Lung (tissue), 12 donors: ENCODE data around the gene BICDL1. TPM values are rescaled to one million over a fixed set of nuclear protein-coding genes. Genes with fewer than 3 reads are reported as not detected.

Experiments used
- ATAC-seq: fragments of 200-7000 bp; cut with Tn5 transposase; one replicate; pipeline ENCODE4 v1.9.1; 2020; ENCODE audit warnings: moderate number of reproducible peaks; ENCODE audit not compliant: insufficient read depth, low FRiP score
- DNase-seq, 3 donors: peaks; one replicate each; pipeline ENCODE4 v3.0.0-alpha.2; 2013 to 2017
- H3K27ac ChIP-seq, 2 donors: one replicate each; pipeline ENCODE4 v1.5.1; 2013; ENCODE audit warnings: mild to moderate bottlenecking in 2 of 2, moderate library complexity in 2 of 2, control low read depth in 1 of 2, inconsistent platforms in 1 of 2, low read depth in 1 of 2, low read length in 1 of 2
- H3K27me3 ChIP-seq, 3 donors: one replicate each; pipeline ENCODE4 v1.5.1; 2013; ENCODE audit warnings: low read length in 2 of 3; ENCODE audit not compliant: control insufficient read depth in 3 of 3, insufficient read depth in 3 of 3
- H3K36me3 ChIP-seq, 4 donors: one replicate each; pipeline ENCODE4 v1.5.1; 2013; ENCODE audit warnings: low read length in 4 of 4, mild to moderate bottlenecking in 1 of 4, moderate library complexity in 1 of 4; ENCODE audit not compliant: control insufficient read depth in 4 of 4, insufficient read depth in 4 of 4
- H3K4me1 ChIP-seq, 5 donors: one replicate each; pipeline ENCODE4 v1.5.1; 2013; ENCODE audit warnings: low read length in 5 of 5, mild to moderate bottlenecking in 2 of 5, moderate library complexity in 1 of 5; ENCODE audit not compliant: control insufficient read depth in 5 of 5, insufficient read depth in 5 of 5
- H3K4me3 ChIP-seq: one replicate; pipeline ENCODE4 v1.5.1; 2013; ENCODE audit warnings: mild to moderate bottlenecking, control low read depth, moderate library complexity
- H3K9ac ChIP-seq, 2 donors: one replicate each; pipeline ENCODE4 v1.5.1; 2013; ENCODE audit warnings: low read length in 2 of 2, control low read depth in 1 of 2; ENCODE audit not compliant: insufficient read depth in 1 of 2
- H3K9me3 ChIP-seq, 4 donors: one replicate each; pipeline ENCODE4 v1.5.1; 2013; ENCODE audit warnings: low read length in 3 of 4, mild to moderate bottlenecking in 1 of 4, moderate library complexity in 1 of 4; ENCODE audit not compliant: control insufficient read depth in 4 of 4, insufficient read depth in 3 of 4
- WGBS, 2 donors: extraction: QIAGEN DNeasy Blood & Tissue Kit; methylation state at CpG; one replicate each; pipeline ENCODE4 v1.1.7; 2013; 5-methylcytosine and 5-hydroxymethylcytosine counted together
- polyA plus RNA-seq, 2 donors: library from polyadenylated mRNA; stranded (reverse); fragments of 200-250 nt; gene quantifications; one replicate each; pipeline ENCODE4 v1.2.1, GENCODE V29; 2013
- total RNA-seq, 2 donors: library from RNA; depleted of rRNA in 1 of 2; stranded (reverse); fragments of >200 nt in 1 of 2; gene quantifications; one replicate each; pipeline ENCODE4 v1.2.1, GENCODE V29; 2014 to 2021
- TF ChIP-seq, protein P1 (sequence below): IDR thresholded peaks from 2 replicates; pipeline ENCODE4 v1.5.1; 2012; ENCODE audit warnings: mild to moderate bottlenecking; ENCODE audit errors: control extremely low read depth, extremely low read depth
- donor health status: control.
- donor health status: control.
- donor health status: Bipolar disorder and iron deficiency.
- donor health status: healthy.
- donor health status: DM: yes; HTN: yes; CAD: no.

BICDL1 gene
- total and polyA plus RNA-seq, 4 donors = 5.2 to 23.7 (median 13.7) TPM

DNA sequence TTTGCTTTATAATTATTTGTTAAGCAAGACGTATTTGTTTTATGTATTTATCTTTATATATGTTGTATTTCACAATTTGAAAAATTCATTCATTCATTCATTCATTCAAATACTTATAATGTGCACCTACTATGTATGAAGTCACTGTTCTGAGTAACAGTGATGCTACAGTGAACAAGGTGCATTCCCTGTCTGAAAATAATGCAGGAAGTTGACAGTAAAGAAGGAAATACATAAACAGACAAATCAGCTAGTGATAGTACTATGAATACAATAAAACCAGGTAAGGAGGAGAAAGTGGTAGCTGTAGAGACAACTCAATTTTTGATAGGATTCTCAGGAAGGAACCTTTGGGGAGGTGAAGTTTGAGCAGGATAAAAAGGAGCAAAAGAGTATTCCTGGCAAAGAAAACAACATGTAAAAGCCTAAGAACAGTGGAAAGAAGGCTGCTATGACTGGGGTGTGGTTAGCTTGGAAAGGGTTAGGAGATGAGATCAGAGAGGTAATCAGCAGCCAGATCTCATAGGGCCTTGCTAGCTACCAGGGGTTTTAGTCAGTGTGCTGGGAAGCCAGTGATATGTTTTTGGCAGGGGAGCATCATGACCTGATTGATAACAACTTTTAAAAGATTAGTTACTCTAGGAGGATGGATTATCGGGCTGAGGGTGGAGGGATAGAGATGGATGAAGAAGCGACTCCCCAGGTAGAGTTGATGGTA lies 17.4 kb downstream of the BICDL1 start:
- no peak overlapping the region for H3K9ac ChIP-seq
- H3K27ac ChIP-seq = no peak overlapping the region
- 89 to 91% methylated on average over 3 of the region's 3 CpGs for WGBS, 2 donors
- H3K4me1 ChIP-seq = no peaks in the 10 kb centered on the region
- TF ChIP-seq, protein P1, sequence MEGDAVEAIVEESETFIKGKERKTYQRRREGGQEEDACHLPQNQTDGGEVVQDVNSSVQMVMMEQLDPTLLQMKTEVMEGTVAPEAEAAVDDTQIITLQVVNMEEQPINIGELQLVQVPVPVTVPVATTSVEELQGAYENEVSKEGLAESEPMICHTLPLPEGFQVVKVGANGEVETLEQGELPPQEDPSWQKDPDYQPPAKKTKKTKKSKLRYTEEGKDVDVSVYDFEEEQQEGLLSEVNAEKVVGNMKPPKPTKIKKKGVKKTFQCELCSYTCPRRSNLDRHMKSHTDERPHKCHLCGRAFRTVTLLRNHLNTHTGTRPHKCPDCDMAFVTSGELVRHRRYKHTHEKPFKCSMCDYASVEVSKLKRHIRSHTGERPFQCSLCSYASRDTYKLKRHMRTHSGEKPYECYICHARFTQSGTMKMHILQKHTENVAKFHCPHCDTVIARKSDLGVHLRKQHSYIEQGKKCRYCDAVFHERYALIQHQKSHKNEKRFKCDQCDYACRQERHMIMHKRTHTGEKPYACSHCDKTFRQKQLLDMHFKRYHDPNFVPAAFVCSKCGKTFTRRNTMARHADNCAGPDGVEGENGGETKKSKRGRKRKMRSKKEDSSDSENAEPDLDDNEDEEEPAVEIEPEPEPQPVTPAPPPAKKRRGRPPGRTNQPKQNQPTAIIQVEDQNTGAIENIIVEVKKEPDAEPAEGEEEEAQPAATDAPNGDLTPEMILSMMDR = no peak
- no peaks in the 10 kb centered on the region for H3K27me3 ChIP-seq
- ATAC-seq (no peak), DNase-seq (no peak)
- H3K36me3 ChIP-seq = no peaks in the 10 kb centered on the region
- no peak overlapping the region for H3K4me3 ChIP-seq
- H3K9me3 ChIP-seq = no peaks in the 10 kb centered on the region

DNA sequence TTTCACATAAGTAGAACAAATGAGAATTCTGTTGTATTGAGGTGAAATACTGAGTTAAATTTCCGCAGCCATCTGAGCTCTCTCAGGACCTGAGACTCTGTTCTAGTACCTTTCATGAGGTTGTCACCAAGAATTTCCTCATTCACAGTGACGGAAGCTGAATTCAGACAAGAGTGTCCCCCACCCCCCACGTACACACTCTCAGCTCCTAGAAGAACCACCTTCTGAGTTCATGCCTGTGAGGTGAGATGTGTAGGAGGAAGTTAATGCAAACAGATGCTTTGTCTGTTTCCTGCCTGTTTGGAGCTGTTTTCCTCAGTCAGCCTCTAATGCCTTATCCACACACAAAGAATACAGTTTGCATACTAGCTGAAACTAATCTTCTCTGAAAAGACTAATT lies 18.2 kb downstream of the BICDL1 start:
- H3K9me3 ChIP-seq = no peaks in the 10 kb centered on the region
- H3K4me1 ChIP-seq = no peaks in the 10 kb centered on the region
- H3K4me3 ChIP-seq = no peak overlapping the region
- H3K9ac ChIP-seq = no peak overlapping the region
- DNase-seq (peak in 2 of 3 donors; percentile 2 to 13), ATAC-seq (no peak)
- no peaks in the 10 kb centered on the region for H3K36me3 ChIP-seq
- H3K27ac ChIP-seq = no peak overlapping the region
- no peaks in the 10 kb centered on the region for H3K27me3 ChIP-seq
- TF ChIP-seq, protein P1 = no peak
- 19 to 34% methylated on average over 3 of the region's 3 CpGs for WGBS, 2 donors

DNA sequence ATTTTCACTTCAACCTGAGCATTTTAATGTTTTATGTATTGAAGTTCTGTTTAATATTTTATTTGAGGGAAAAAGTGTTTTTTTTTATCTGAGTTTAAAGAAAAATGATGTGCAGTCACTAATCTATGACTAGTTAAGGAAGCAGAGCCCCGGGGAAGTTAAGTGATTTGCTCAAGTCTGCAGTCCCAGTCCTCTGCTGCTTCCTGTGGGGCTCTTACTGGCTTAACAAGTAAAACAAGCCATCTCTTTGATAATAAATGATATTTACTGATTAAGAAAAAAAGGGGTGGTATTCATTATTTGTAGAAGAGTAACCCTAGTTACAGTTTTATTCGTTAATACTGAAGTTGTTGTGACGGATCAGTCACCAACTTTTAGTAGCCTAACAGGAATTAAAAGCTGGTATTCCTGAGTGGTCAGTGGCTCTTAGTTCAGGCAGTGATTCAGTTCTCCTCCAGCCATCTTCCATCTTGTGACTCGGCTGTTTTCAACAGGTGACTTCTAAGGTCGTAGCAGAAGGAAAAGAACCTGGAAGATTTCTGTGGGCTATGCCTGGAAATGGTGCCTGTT lies 21.7 kb downstream of the BICDL1 start:
- Histone ChIP-seq H3K9ac (no peak overlapping the region), H3K36me3 (no peaks in the 10 kb centered on the region), H3K4me1 (no peaks in the 10 kb centered on the region), H3K4me3 (no peak overlapping the region), H3K9me3 (no peaks in the 10 kb centered on the region), H3K27ac (no peak overlapping the region), H3K27me3 (no peaks in the 10 kb centered on the region)
- WGBS, 2 donors = 67 to 68% methylated on average over 5 of the region's 5 CpGs
- no peak for ATAC-seq
- TF ChIP-seq, protein P1 = no peak
- no peak for DNase-seq
